K562 (cell line): ENCODE measurements around the gene ZNF687. TPM values are rescaled to one million over a fixed set of nuclear protein-coding genes. Genes with fewer than 3 reads are reported as not detected.

Experiments used
- ETS2 ChIP-seq: IDR thresholded peaks from 2 replicates; pipeline ENCODE4 v1.6.1; 2016; ENCODE audit warnings: borderline replicate concordance, missing genetic modification characterization, mild to moderate bottlenecking, moderate library complexity, missing compliant biosample characterization; ENCODE audit not compliant: poor library complexity, severe bottlenecking
- SMARCC2 ChIP-seq: fragments of 450-650 bp; IDR thresholded peaks from 2 replicates; pipeline ENCODE4 v1.6.1; 2017; ENCODE audit warnings: antibody characterized with exemption, moderate library complexity, mild to moderate bottlenecking, low read depth
- ZBTB40 ChIP-seq, 2 experiments: fragments of 450-650 bp in 1 of 2; sonication (generic) in 1 of 2; formaldehyde crosslinking in 1 of 2; IDR thresholded peaks; 2 replicates each; pipeline versions ENCODE4 v1.7.1 to v1.9.0; 2016 to 2022; ENCODE audit warnings: inconsistent platforms in 1 of 2, mild to moderate bottlenecking in 1 of 2, missing genetic modification reagents in 1 of 2
- ZFP36 ChIP-seq: fragments of 150-350 bp; IDR thresholded peaks from 2 replicates; pipeline ENCODE4 v1.6.1; 2018; ENCODE audit warnings: low read length, low read depth; ENCODE audit not compliant: partially characterized antibody
- polyA plus RNA-seq, 8 experiments: library from polyadenylated mRNA; depleted of rRNA in 4 of 8; stranded (reverse) in 5 of 8; unstranded in 3 of 8; fragments of >200 nt; fragmentation: Nextera tagmentation in 2 of 8; fragmentation: Illumina TruSeq in 1 of 8; extraction: Ambion mirVana in 2 of 8; extraction: Trizol in 1 of 8; gene quantifications; 2 replicates each; pipeline versions ENCODE4 v1.2.1 to v1.2.3, GENCODE V29; 2011 to 2014; ENCODE audit warnings: inconsistent platforms in 1 of 8, missing spikeins in 1 of 8
- total RNA-seq, 7 experiments: library from RNA; depleted of rRNA in 6 of 7; stranded (reverse); fragments of >200 nt in 6 of 7; fragmentation: Illumina TruSeq in 2 of 7; extraction: Trizol in 2 of 7; gene quantifications; 2 replicates each; pipeline versions ENCODE4 v1.2.1 to v1.2.3, GENCODE V29; 2011 to 2021; ENCODE audit warnings: low replicate concordance in 1 of 7
- TF ChIP-seq, protein P1 (sequence below): fragments of 250-450 bp; sonication (Bioruptor Pico); IDR thresholded peaks from 2 replicates; pipeline ENCODE4 v1.4.0; 2020; ENCODE audit warnings: mild to moderate bottlenecking, moderate library complexity
- TF ChIP-seq, protein P2 (sequence below): sonication (generic); formaldehyde crosslinking; IDR thresholded peaks from 2 replicates; pipeline ENCODE4 v1.8.0; 2022; ENCODE audit warnings: mild to moderate bottlenecking, missing genetic modification reagents

Gene ZNF687
- total and polyA plus RNA-seq, 9 of the 15 experiments (the other 6 are each of a cell fraction or from before 2014, with no cell fraction given) = 0.13 to 26.4 (median 10.6) TPM

DNA sequence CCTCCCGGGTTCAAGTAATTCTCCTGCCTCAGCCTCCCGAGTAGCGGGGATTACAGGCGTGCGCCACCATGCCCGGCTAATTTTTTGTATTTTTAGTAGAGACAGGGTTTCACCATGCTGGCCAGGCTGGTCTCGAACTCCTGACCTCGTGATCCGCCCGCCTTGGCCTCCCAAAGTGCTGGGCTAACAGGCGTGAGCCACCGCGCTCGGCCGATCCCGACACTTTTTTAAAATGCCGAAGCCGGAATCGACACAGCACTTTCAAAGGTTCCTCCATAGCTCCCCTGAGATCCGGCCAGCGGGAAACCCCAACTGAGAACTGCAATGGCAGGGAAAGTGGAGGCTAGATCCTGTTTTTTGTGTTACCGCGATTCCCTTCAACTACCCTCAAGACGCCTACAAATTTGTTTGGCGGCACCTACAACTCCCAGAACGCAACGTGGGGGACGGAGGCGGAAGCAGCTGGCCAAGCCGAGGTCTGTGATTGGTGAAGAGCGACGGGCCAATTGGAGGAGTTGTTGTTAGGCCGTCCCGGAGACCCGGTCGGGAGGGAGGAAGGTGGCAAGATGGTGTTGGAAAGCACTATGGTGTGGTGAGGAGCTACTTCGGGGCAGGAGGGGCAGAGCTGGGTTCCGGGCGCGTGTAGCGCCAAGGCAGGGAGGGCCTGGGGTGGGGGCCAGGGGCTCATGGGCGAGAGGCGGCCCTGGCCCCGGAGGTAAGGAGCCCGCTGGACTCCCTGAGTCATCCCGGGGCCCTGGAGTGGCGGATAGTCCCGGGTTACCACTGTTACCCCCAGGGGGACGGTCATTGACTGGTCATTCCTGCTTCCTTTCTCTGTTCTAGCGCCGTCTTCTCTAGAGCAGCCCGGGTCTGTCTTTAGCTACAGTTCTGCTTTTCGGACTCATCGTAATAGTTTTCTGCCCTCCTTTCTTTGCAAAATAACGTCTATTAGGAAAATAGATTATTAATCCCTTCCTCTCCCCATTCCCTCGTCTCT, 27.6 kb upstream of the ZNF687 start, which contains the start of gene PSMD4 (continued):
- TF ChIP-seq ZBTB40 (IDR thresholded peaks at IDR 0.05) = peak; percentile 95
- TF ChIP-seq ZBTB40 (CRISPR knock-in tag; IDR thresholded peaks at IDR 0.05) = no peak
- no peak for TF ChIP-seq ZFP36
- TF ChIP-seq, protein P1, sequence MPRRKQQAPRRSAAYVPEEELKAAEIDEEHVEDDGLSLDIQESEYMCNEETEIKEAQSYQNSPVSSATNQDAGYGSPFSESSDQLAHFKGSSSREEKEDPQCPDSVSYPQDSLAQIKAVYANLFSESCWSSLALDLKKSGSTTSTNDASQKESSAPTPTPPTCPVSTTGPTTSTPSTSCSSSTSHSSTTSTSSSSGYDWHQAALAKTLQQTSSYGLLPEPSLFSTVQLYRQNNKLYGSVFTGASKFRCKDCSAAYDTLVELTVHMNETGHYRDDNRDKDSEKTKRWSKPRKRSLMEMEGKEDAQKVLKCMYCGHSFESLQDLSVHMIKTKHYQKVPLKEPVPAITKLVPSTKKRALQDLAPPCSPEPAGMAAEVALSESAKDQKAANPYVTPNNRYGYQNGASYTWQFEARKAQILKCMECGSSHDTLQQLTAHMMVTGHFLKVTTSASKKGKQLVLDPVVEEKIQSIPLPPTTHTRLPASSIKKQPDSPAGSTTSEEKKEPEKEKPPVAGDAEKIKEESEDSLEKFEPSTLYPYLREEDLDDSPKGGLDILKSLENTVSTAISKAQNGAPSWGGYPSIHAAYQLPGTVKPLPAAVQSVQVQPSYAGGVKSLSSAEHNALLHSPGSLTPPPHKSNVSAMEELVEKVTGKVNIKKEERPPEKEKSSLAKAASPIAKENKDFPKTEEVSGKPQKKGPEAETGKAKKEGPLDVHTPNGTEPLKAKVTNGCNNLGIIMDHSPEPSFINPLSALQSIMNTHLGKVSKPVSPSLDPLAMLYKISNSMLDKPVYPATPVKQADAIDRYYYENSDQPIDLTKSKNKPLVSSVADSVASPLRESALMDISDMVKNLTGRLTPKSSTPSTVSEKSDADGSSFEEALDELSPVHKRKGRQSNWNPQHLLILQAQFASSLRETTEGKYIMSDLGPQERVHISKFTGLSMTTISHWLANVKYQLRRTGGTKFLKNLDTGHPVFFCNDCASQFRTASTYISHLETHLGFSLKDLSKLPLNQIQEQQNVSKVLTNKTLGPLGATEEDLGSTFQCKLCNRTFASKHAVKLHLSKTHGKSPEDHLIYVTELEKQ (CRISPR knock-in tag) = no peak
- peak; percentile 25; the same call in 1 of the 2 replicates for TF ChIP-seq SMARCC2
- TF ChIP-seq, protein P2, sequence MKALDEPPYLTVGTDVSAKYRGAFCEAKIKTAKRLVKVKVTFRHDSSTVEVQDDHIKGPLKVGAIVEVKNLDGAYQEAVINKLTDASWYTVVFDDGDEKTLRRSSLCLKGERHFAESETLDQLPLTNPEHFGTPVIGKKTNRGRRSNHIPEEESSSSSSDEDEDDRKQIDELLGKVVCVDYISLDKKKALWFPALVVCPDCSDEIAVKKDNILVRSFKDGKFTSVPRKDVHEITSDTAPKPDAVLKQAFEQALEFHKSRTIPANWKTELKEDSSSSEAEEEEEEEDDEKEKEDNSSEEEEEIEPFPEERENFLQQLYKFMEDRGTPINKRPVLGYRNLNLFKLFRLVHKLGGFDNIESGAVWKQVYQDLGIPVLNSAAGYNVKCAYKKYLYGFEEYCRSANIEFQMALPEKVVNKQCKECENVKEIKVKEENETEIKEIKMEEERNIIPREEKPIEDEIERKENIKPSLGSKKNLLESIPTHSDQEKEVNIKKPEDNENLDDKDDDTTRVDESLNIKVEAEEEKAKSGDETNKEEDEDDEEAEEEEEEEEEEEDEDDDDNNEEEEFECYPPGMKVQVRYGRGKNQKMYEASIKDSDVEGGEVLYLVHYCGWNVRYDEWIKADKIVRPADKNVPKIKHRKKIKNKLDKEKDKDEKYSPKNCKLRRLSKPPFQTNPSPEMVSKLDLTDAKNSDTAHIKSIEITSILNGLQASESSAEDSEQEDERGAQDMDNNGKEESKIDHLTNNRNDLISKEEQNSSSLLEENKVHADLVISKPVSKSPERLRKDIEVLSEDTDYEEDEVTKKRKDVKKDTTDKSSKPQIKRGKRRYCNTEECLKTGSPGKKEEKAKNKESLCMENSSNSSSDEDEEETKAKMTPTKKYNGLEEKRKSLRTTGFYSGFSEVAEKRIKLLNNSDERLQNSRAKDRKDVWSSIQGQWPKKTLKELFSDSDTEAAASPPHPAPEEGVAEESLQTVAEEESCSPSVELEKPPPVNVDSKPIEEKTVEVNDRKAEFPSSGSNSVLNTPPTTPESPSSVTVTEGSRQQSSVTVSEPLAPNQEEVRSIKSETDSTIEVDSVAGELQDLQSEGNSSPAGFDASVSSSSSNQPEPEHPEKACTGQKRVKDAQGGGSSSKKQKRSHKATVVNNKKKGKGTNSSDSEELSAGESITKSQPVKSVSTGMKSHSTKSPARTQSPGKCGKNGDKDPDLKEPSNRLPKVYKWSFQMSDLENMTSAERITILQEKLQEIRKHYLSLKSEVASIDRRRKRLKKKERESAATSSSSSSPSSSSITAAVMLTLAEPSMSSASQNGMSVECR (CRISPR knock-in tag) = peak; percentile 35; the same call in 1 of the 2 replicates
- TF ChIP-seq ETS2 = no peak
